Measurements from ENCODE around the gene CA10. TPM values are rescaled to one million over a fixed set of nuclear protein-coding genes. Genes with fewer than 3 reads are reported as not detected.

Gene CA10
- total RNA-seq, 1 donor from 2014 or later = not detected

GRCh38 chr17:51997723-51998122 lies 160.8 kb downstream of the CA10 start:
- intact Hi-C loops (cut with micrococcal nuclease) = no loop called here
- Mint-ChIP-seq H3K4me1 (no peaks in the 10 kb centered on the region), H3K4me3 (no peak overlapping the region)

GRCh38 chr17:51995797-51996403 lies 162.6 kb downstream of the CA10 start:
- no peaks in the 10 kb centered on the region for H3K4me1 Mint-ChIP-seq
- H3K36me3 Mint-ChIP-seq (ENCODE audit: low read depth) = no peaks in the 10 kb centered on the region
- intact Hi-C loops (cut with micrococcal nuclease) = no loop called here
- no peak for DNase-seq
- H3K27ac Mint-ChIP-seq = no peak overlapping the region
- H3K27me3 Mint-ChIP-seq = no peaks in the 10 kb centered on the region
- H3K9me3 Mint-ChIP-seq = no peaks in the 10 kb centered on the region
- no peak overlapping the region for H3K4me3 Mint-ChIP-seq

More at GRCh38 chr17:51997723-51998122, 160.8 kb downstream of the CA10 start:
- Mint-ChIP-seq H3K36me3 (ENCODE audit: low read depth) (no peaks in the 10 kb centered on the region), H3K27me3 (no peaks in the 10 kb centered on the region), H3K27ac (no peak overlapping the region), H3K9me3 (no peaks in the 10 kb centered on the region)
- no peak for DNase-seq

DNA sequence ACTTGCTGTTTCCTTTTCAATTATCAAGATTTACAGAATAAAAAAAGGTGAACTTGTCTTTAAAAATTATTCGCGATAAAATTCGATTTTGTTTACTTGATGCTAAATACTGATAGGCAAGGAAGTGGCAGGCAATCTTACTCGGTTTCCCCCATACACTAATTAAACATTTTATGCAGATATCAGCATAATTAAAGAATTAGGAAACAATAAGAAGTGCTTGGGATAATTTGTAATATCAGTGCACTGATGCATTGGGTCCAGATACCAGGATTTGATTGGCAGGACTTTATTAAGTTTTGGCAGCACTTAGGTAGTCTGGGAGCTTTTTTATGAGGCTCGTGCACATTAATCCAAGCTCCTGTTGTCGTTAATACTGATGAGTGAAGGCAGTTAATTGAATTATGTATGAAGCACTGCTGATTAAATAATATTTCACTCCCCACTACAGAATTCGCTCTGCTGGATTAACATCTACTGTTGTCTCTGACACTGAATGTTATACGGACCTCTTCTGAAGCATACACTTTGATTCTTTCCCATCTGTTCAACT lies 165.6 kb downstream of the CA10 start:
- no peak overlapping the region for H3K27ac Mint-ChIP-seq
- H3K4me3 Mint-ChIP-seq = no peak overlapping the region
- H3K4me1 Mint-ChIP-seq = no peaks in the 10 kb centered on the region
- H3K27me3 Mint-ChIP-seq = no peaks in the 10 kb centered on the region
- no peaks in the 10 kb centered on the region for H3K9me3 Mint-ChIP-seq
- no peaks in the 10 kb centered on the region for H3K36me3 Mint-ChIP-seq (ENCODE audit: low read depth)
- intact Hi-C loops (cut with micrococcal nuclease) = no loop called here
- DNase-seq = no peak

GRCh38 chr17:51971121-51971520 lies 187.4 kb downstream of the CA10 start:
- Mint-ChIP-seq H3K4me1 (no peaks in the 10 kb centered on the region), H3K9me3 (no peaks in the 10 kb centered on the region), H3K27me3 (no peaks in the 10 kb centered on the region), H3K27ac (no peak overlapping the region), H3K36me3 (ENCODE audit: low read depth) (no peaks in the 10 kb centered on the region), H3K4me3 (no peak overlapping the region)
- intact Hi-C loops (cut with micrococcal nuclease) = no loop called here
- no peak for DNase-seq

DNA sequence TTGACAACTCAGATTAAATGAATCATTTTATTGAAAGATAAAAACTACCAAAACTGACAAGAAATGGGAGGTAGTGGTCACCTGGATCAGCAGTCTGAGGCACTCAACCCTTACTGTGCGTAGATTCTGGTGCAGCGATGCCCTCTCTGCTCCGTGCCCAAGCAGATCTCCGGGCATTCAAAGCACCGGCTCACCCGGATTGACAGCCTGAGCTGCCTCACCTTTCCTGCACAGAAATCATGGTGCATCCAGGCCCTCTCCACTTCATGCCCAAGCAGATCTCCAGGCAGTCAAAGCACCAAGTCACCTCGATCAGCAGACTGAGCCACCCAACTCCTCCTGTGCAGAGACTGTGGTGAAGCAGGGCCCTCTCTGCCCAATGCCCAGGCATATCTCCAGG lies 196.8 kb downstream of the CA10 start:
- no peaks in the 10 kb centered on the region for H3K4me1 Mint-ChIP-seq
- peaks cover 6% of the 10 kb centered on the region for H3K9me3 Mint-ChIP-seq
- H3K27me3 Mint-ChIP-seq = no peaks in the 10 kb centered on the region
- no peak overlapping the region for H3K4me3 Mint-ChIP-seq
- no peak overlapping the region for H3K27ac Mint-ChIP-seq
- no peaks in the 10 kb centered on the region for H3K36me3 Mint-ChIP-seq (ENCODE audit: low read depth)
- DNase-seq = no peak
- intact Hi-C loops (cut with micrococcal nuclease) = no loop called here

GRCh38 chr17:51957786-51958185 lies 200.7 kb downstream of the CA10 start:
- Mint-ChIP-seq H3K4me3 (no peak overlapping the region), H3K9me3 (no peaks in the 10 kb centered on the region), H3K27me3 (no peaks in the 10 kb centered on the region), H3K4me1 (no peaks in the 10 kb centered on the region), H3K27ac (no peak overlapping the region), H3K36me3 (ENCODE audit: low read depth) (no peaks in the 10 kb centered on the region)
- DNase-seq = no peak
- intact Hi-C loops (cut with micrococcal nuclease) = no loop called here

DNA sequence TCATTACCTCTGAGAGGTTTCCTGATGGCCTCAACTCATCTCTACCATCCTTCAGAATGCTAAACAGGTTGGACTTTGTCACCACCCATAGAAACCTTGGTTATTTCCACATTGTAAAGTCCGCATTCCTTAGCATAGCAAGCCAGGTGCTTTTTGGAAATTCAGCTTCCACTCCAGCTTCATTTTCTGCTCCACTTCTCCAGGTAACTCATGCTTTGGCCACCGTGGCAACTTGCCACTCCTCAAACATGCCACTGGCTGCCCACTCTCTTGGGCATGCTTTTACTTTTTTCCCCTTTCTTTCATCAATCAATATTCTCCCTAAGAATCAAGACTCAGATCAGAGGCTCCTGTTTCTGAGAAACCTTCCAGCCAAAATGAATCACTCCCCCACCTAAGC lies 203.3 kb downstream of the CA10 start:
- intact Hi-C loops (cut with micrococcal nuclease) = no loop called here

GRCh38 chr17:51954232-51954765 lies 204.2 kb downstream of the CA10 start:
- no peak for DNase-seq
- intact Hi-C loops (cut with micrococcal nuclease) = no loop called here
- Mint-ChIP-seq H3K36me3 (ENCODE audit: low read depth) (no peaks in the 10 kb centered on the region), H3K27me3 (no peaks in the 10 kb centered on the region), H3K27ac (no peak overlapping the region), H3K4me3 (no peak overlapping the region), H3K4me1 (no peaks in the 10 kb centered on the region), H3K9me3 (no peaks in the 10 kb centered on the region)

More for the DNA sequence above, 203.3 kb downstream of the CA10 start:
- H3K4me1 Mint-ChIP-seq = no peaks in the 10 kb centered on the region
- H3K27me3 Mint-ChIP-seq = no peaks in the 10 kb centered on the region
- H3K27ac Mint-ChIP-seq = no peak overlapping the region
- DNase-seq = no peak
- no peaks in the 10 kb centered on the region for H3K36me3 Mint-ChIP-seq (ENCODE audit: low read depth)
- H3K4me3 Mint-ChIP-seq = no peak overlapping the region
- no peaks in the 10 kb centered on the region for H3K9me3 Mint-ChIP-seq

- Mint-ChIP-seq H3K36me3 (ENCODE audit: low read depth) (no peaks in the 10 kb centered on the region), H3K27me3 (no peaks in the 10 kb centered on the region), H3K27ac (no peak overlapping the region), H3K4me1 (no peaks in the 10 kb centered on the region), H3K9me3 (no peaks in the 10 kb centered on the region), H3K4me3 (no peak overlapping the region)
- DNase-seq = no peak
- intact Hi-C loops (cut with micrococcal nuclease) = no loop called here
Measured at GRCh38 chr17:51951741-51952140, 206.8 kb downstream of the CA10 start.

- Mint-ChIP-seq H3K27me3 (no peaks in the 10 kb centered on the region), H3K4me3 (no peak overlapping the region), H3K4me1 (no peaks in the 10 kb centered on the region), H3K27ac (no peak overlapping the region), H3K9me3 (no peaks in the 10 kb centered on the region), H3K36me3 (ENCODE audit: low read depth) (no peaks in the 10 kb centered on the region)
- no peak for DNase-seq
- intact Hi-C loops (cut with micrococcal nuclease) = no loop called here
Measured at GRCh38 chr17:51948128-51948527, 210.4 kb downstream of the CA10 start.

DNA sequence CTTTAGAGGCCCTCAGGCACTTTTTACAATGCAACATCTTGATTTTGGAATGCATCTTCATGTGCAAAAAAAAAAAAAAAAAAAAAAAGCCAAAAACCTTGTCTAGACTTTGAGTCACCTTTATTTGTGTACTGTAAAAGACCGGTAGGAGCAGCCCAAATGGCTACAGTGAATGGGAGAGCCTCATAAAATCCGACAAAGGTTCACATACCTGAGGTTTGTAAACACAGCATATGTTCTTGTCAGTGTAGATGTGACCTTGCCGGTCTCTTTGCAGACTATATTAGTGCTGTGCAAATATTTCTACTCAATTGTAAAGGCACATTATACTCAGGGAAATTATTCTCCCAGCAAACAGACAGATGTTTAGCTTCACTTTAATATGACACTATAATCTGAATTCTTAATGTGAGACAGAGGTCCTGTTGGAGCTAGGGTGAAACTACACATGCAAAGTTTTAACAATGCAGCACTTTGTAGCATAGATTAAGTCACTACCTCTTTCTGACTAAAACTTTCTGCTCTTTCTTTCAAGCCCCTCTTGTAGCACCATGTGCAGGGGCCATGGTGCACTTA lies 211.3 kb downstream of the CA10 start:
- no peaks in the 10 kb centered on the region for H3K27me3 Mint-ChIP-seq
- H3K36me3 Mint-ChIP-seq (ENCODE audit: low read depth) = no peaks in the 10 kb centered on the region
- H3K27ac Mint-ChIP-seq = no peak overlapping the region

GRCh38 chr17:51946311-51946710 lies 212.2 kb downstream of the CA10 start:
- Mint-ChIP-seq H3K27me3 (no peaks in the 10 kb centered on the region), H3K9me3 (no peaks in the 10 kb centered on the region), H3K4me3 (no peak overlapping the region), H3K36me3 (ENCODE audit: low read depth) (no peaks in the 10 kb centered on the region), H3K4me1 (no peaks in the 10 kb centered on the region), H3K27ac (no peak overlapping the region)
- no peak for DNase-seq
- intact Hi-C loops (cut with micrococcal nuclease) = no loop called here

More for the DNA sequence above, 211.3 kb downstream of the CA10 start:
- intact Hi-C loops (cut with micrococcal nuclease) = no loop called here
- no peak for DNase-seq
- Mint-ChIP-seq H3K4me3 (no peak overlapping the region), H3K4me1 (no peaks in the 10 kb centered on the region), H3K9me3 (no peaks in the 10 kb centered on the region)

DNA sequence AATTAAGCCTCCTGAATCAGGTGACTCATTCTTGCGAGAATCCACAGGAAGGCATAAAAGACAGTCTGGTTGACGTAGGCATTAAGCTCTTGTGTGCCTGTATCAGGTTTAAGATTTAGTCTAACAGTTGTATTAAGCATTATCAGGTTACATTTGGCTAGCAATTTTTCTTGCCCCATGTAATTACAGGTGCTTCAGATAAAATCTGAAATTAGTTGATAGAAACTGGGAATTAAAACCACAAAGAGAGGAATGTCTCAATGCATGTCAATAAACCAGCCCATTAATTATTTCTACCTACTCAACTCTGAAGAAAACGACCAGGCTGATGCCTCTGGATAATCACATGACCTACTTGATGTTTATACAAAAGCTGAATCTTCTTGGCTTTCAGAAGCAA lies 217.2 kb downstream of the CA10 start:
- Mint-ChIP-seq H3K4me3 (no peak overlapping the region), H3K9me3 (no peaks in the 10 kb centered on the region), H3K27ac (no peak overlapping the region), H3K4me1 (no peaks in the 10 kb centered on the region), H3K27me3 (no peaks in the 10 kb centered on the region), H3K36me3 (ENCODE audit: low read depth) (no peaks in the 10 kb centered on the region)
- intact Hi-C loops (cut with micrococcal nuclease) = no loop called here
- DNase-seq = no peak

- H3K9me3 Mint-ChIP-seq = no peaks in the 10 kb centered on the region
- intact Hi-C loops (cut with micrococcal nuclease) = no loop called here
- no peaks in the 10 kb centered on the region for H3K27me3 Mint-ChIP-seq
- no peak for DNase-seq
- H3K36me3 Mint-ChIP-seq (ENCODE audit: low read depth) = no peaks in the 10 kb centered on the region
- no peak overlapping the region for H3K4me3 Mint-ChIP-seq
- H3K27ac Mint-ChIP-seq = no peak overlapping the region
- no peaks in the 10 kb centered on the region for H3K4me1 Mint-ChIP-seq
Measured at GRCh38 chr17:51937264-51937663, 221.2 kb downstream of the CA10 start.
